Mesenchymal stem cell (in vitro differentiated cells and primary cell): ENCODE data around the gene FERMT3.

Experiments used
- DNase-seq: peaks from one replicate; pipeline ENCODE4 v3.0.0-alpha.2; 2013
- H2AFZ ChIP-seq: one replicate; pipeline ENCODE4 v1.6.1; 2013; ENCODE audit warnings: low read depth, mild to moderate bottlenecking, control low read depth, inconsistent platforms, low read length, moderate library complexity
- H2AK5ac ChIP-seq: 2 replicates; pipeline ENCODE4 v1.6.1; 2013; ENCODE audit warnings: low read length, moderate library complexity, mild to moderate bottlenecking, inconsistent platforms; ENCODE audit not compliant: severe bottlenecking
- H2BK120ac ChIP-seq: one replicate; pipeline ENCODE4 v1.6.1; 2013; ENCODE audit warnings: low read depth, mild to moderate bottlenecking, inconsistent platforms, low read length, moderate library complexity
- H2BK12ac ChIP-seq, 2 experiments: one replicate each; pipeline ENCODE4 v1.6.1; 2013; ENCODE audit warnings: inconsistent platforms in 2 of 2, low read length in 2 of 2, mild to moderate bottlenecking in 2 of 2, moderate library complexity in 2 of 2, control low read depth in 1 of 2
- H2BK15ac ChIP-seq: one replicate; pipeline ENCODE4 v1.6.1; 2013; ENCODE audit warnings: mild to moderate bottlenecking, low read depth, inconsistent platforms; ENCODE audit not compliant: poor library complexity, severe bottlenecking
- H2BK5ac ChIP-seq: 2 replicates; pipeline ENCODE4 v1.6.1; 2013; ENCODE audit warnings: low read depth, mild to moderate bottlenecking, low read length, control low read depth, inconsistent platforms; ENCODE audit not compliant: poor library complexity, severe bottlenecking
- H3K14ac ChIP-seq, 2 experiments: one replicate each; pipeline ENCODE4 v1.6.1; 2013; ENCODE audit warnings: inconsistent platforms in 2 of 2, low read length in 2 of 2, control low read depth in 1 of 2, mild to moderate bottlenecking in 1 of 2, moderate library complexity in 1 of 2
- H3K18ac ChIP-seq, 2 experiments: one replicate each; pipeline ENCODE4 v1.6.1; 2013; ENCODE audit warnings: inconsistent platforms in 2 of 2, low read length in 2 of 2, control low read depth in 1 of 2, low read depth in 1 of 2, mild to moderate bottlenecking in 1 of 2
- H3K23ac ChIP-seq, 2 experiments: one replicate each; pipeline ENCODE4 v1.6.1; 2013; ENCODE audit warnings: inconsistent platforms in 2 of 2, low read length in 2 of 2, mild to moderate bottlenecking in 2 of 2, moderate library complexity in 2 of 2, control low read depth in 1 of 2
- H3K27ac ChIP-seq: 2 replicates; pipeline ENCODE4 v1.5.1; 2013; ENCODE audit warnings: mild to moderate bottlenecking, moderate library complexity, low read length, control low read depth, inconsistent platforms; ENCODE audit not compliant: poor library complexity, severe bottlenecking
- H3K27me3 ChIP-seq, 2 experiments: 2 replicates each; pipeline versions ENCODE4 v1.6.1 to v1.7.0; 2013; ENCODE audit warnings: low read length in 2 of 2, mild to moderate bottlenecking in 2 of 2, moderate library complexity in 2 of 2, control low read depth in 1 of 2, inconsistent platforms in 1 of 2; ENCODE audit not compliant: control insufficient read depth in 1 of 2, insufficient read depth in 1 of 2
- H3K36me3 ChIP-seq, 2 experiments: 2 replicates each; pipeline versions ENCODE4 v1.6.1 to v1.7.0; 2013; ENCODE audit warnings: low read length in 2 of 2, control low read depth in 1 of 2, inconsistent platforms in 1 of 2, low read depth in 1 of 2, mild to moderate bottlenecking in 1 of 2; ENCODE audit not compliant: insufficient read depth in 2 of 2, control insufficient read depth in 1 of 2
- H3K4ac ChIP-seq, 2 experiments: one replicate each; pipeline ENCODE4 v1.6.1; 2013; ENCODE audit warnings: inconsistent platforms in 2 of 2, low read length in 2 of 2, mild to moderate bottlenecking in 2 of 2, moderate library complexity in 2 of 2, control low read depth in 1 of 2, low read depth in 1 of 2
- H3K4me1 ChIP-seq: 2 replicates; pipeline ENCODE4 v1.6.1; 2013; ENCODE audit warnings: low read depth, low read length, control low read depth; ENCODE audit not compliant: control insufficient read depth, insufficient read depth
- H3K4me2 ChIP-seq: 2 replicates; pipeline ENCODE4 v1.6.1; 2013; ENCODE audit warnings: low read length, mild to moderate bottlenecking, inconsistent platforms; ENCODE audit not compliant: poor library complexity, severe bottlenecking
- H3K4me3 ChIP-seq, 2 experiments: 2 replicates each; pipeline versions ENCODE4 v1.5.1 to v1.7.0; 2013; ENCODE audit warnings: low read length in 2 of 2, mild to moderate bottlenecking in 2 of 2, control low read depth in 1 of 2, low read depth in 1 of 2; ENCODE audit not compliant: insufficient read depth in 1 of 2
- H3K79me1 ChIP-seq: replicated peaks from 2 replicates; pipeline ENCODE4 v1.6.1; 2013; ENCODE audit warnings: mild to moderate bottlenecking, control low read depth, low read length, inconsistent platforms; ENCODE audit not compliant: poor library complexity, severe bottlenecking
- H3K9ac ChIP-seq: 2 replicates; pipeline ENCODE4 v1.7.0; 2013; ENCODE audit warnings: mild to moderate bottlenecking, low read length, moderate library complexity
- H3K9me3 ChIP-seq: 2 replicates; pipeline ENCODE4 v1.7.0; 2013; ENCODE audit warnings: mild to moderate bottlenecking, low read length; ENCODE audit not compliant: control insufficient read depth
- H4K8ac ChIP-seq: one replicate; pipeline ENCODE4 v1.6.1; 2013; ENCODE audit warnings: inconsistent platforms, mild to moderate bottlenecking, low read length, moderate library complexity
- H4K91ac ChIP-seq: one replicate; pipeline ENCODE4 v1.6.1; 2013; ENCODE audit warnings: mild to moderate bottlenecking, low read length, inconsistent platforms
- WGBS: methylation state at CpG from one replicate; pipeline ENCODE4 v1.1.7; 2013; ENCODE audit warnings: mixed read lengths; 5-methylcytosine and 5-hydroxymethylcytosine counted together

The FERMT3 gene

GRCh38 chr11:64207256-64208085 lies 950 bp downstream of the FERMT3 start:
- peak overlapping the region; percentile 62 for H3K27ac ChIP-seq
- H3K36me3 ChIP-seq: peaks cover 46 to 73% of the 10 kb centered on the region in 2 experiments
- H3K27me3 ChIP-seq: no peaks in the 10 kb centered on the region
- H3K9me3 ChIP-seq: no peaks in the 10 kb centered on the region
- H3K4ac ChIP-seq: peak overlapping the region; percentile 77 to 81
- H2AFZ ChIP-seq: peak overlapping the region; percentile 66
- peak overlapping the region; percentile 77 for H2BK120ac ChIP-seq
- peak overlapping the region in 1 of 2 experiments; percentile 65 for H3K4me3 ChIP-seq
- H4K8ac ChIP-seq: peak overlapping the region; percentile 98
- H4K91ac ChIP-seq: peak overlapping the region; percentile 97
- peak overlapping the region in 1 of 2 experiments; percentile 91 for H3K14ac ChIP-seq
- peak; percentile 81 for DNase-seq
- H3K4me2 ChIP-seq: no peak overlapping the region
- H2BK5ac ChIP-seq: no peak overlapping the region
- peaks cover 12% of the 10 kb centered on the region for H3K79me1 ChIP-seq
- WGBS: 53% methylated on average over 26 of the region's 30 CpGs
- peak overlapping the region; percentile 75 to 78 for H2BK12ac ChIP-seq
- H3K23ac ChIP-seq: no peak overlapping the region
- H2AK5ac ChIP-seq: peak overlapping the region; percentile 54
- peak overlapping the region; percentile 70 for H3K9ac ChIP-seq
- peak overlapping the region; percentile 85 to 97 for H3K18ac ChIP-seq
- peak overlapping the region; percentile 87 for H2BK15ac ChIP-seq
- H3K4me1 ChIP-seq: peaks cover 31% of the 10 kb centered on the region

- H2BK5ac ChIP-seq: no peak overlapping the region
- H2BK120ac ChIP-seq: peak overlapping the region; percentile 77
- peaks cover 39 to 66% of the 10 kb centered on the region in 2 experiments for H3K36me3 ChIP-seq
- DNase-seq: no peak
- peak overlapping the region; percentile 70 for H3K9ac ChIP-seq
- H3K4ac ChIP-seq: peak overlapping the region; percentile 77 to 81
- H4K91ac ChIP-seq: peak overlapping the region; percentile 97
- H2BK12ac ChIP-seq: peak overlapping the region; percentile 69 to 78
- no peak overlapping the region for H3K23ac ChIP-seq
- H3K27ac ChIP-seq: peak overlapping the region; percentile 62
- H3K14ac ChIP-seq: peak overlapping the region in 1 of 2 experiments; percentile 56
- peak overlapping the region; percentile 85 to 97 for H3K18ac ChIP-seq
- peak overlapping the region in 1 of 2 experiments; percentile 65 for H3K4me3 ChIP-seq
- peak overlapping the region; percentile 98 for H4K8ac ChIP-seq
- peak overlapping the region; percentile 66 for H2AFZ ChIP-seq
- H3K4me2 ChIP-seq: no peak overlapping the region
- peaks cover 12% of the 10 kb centered on the region for H3K79me1 ChIP-seq
- peak overlapping the region; percentile 60 for H2BK15ac ChIP-seq
- no peaks in the 10 kb centered on the region for H3K9me3 ChIP-seq
- no peaks in the 10 kb centered on the region for H3K27me3 ChIP-seq
- peak overlapping the region; percentile 80 for H2AK5ac ChIP-seq
- WGBS: 87% methylated on average over 23 of the region's 23 CpGs
- peaks cover 31% of the 10 kb centered on the region for H3K4me1 ChIP-seq
These were observed 1.7 kb downstream of the FERMT3 start for GRCh38 chr11:64208086-64208795.

DNA sequence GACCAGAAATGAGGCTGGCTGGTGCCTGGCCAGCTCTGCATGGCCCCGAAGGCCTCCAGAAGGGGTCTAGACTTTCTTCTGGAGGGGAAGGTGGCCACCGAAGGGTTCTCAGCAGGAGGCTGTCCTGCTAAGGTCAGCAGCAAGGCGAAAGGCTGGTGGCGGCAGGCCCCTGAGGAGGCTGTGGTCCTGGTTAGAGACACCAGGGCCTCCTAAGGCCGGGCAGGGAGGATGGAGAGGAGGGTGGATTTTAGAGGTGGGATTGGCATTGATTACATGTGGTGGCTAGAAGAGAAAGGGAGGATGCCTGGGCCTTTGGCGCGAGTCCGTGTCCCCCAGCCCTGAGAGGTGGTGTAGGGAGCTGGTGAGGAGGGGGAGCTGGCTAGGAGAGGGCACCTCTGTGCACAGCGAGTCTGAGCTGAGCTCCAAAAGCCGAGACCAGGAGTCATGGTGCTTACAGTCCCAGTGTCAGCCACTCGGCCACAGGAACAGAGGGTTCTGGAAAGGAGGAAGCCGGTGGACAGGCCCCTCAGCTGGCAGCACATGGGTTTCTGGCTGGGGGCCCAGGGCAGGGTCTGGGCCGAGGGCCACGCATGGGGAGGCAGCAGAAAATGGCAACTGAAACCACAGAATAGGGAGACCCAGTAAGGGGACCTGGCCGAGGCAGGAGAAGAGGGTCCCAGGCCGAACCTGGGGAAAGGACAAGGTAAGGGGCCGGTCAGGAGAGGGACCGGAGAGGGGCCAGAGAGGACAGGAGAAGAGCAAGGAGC lies 2.5 kb downstream of the FERMT3 start:
- Histone ChIP-seq H3K27ac (no peak overlapping the region), H3K4ac (peak overlapping the region in 1 of 2 experiments; percentile 81), H2BK120ac (no peak overlapping the region), H3K36me3 (peaks cover 31 to 59% of the 10 kb centered on the region in 2 experiments), H3K9me3 (no peaks in the 10 kb centered on the region), H3K18ac (no peak overlapping the region), H3K79me1 (peaks cover 12% of the 10 kb centered on the region), H4K91ac (peak overlapping the region; percentile 97), H3K4me3 (peak overlapping the region in 1 of 2 experiments; percentile 65), H2AK5ac (peak overlapping the region; percentile 37), H2AFZ (no peak overlapping the region), H3K27me3 (no peaks in the 10 kb centered on the region), H3K14ac (no peak overlapping the region), H3K9ac (no peak overlapping the region), H2BK5ac (no peak overlapping the region), H2BK12ac (peak overlapping the region; percentile 15 to 34), H4K8ac (peak overlapping the region; percentile 62), H2BK15ac (peak overlapping the region; percentile 44), H3K4me1 (peaks cover 30% of the 10 kb centered on the region), H3K23ac (no peak overlapping the region), H3K4me2 (no peak overlapping the region)
- 94% methylated on average over 18 of the region's 18 CpGs for WGBS
- no peak for DNase-seq
